Measurements from ENCODE around the gene LTBP1.

LTBP1 gene

DNA sequence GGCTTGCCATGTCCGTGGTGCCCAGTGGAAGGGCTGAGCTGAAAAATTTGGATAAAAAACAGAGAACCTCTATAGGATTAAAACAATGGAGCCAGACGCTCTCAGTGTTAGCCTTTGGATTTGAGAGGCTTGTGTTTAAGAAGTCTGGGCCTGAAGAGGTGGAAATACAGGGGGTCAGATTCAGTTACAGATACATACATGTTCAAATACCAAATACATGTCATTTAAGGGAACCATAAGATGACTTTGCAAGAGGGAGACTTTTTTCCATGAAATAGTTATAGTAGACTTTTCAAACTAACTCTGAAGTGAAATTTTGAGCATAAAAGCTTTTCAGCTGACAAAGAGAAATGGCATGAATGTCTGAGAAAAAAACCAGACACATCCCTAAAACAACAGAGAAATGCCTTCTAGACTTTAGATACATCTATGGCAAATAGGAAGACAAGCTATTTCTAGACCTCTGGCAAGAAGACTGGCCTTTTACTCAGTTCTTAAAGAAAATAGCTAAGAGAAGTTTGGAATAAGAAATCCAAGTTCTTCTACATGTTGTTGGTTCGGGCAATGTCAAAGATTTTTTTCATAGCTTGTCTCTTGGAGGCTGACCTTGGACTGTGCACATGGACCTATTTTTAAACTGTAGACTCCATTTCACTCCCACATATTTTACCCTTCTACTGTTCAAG, 112.9 kb downstream of the LTBP1 start:
- TF ChIP-seq, protein P1, sequence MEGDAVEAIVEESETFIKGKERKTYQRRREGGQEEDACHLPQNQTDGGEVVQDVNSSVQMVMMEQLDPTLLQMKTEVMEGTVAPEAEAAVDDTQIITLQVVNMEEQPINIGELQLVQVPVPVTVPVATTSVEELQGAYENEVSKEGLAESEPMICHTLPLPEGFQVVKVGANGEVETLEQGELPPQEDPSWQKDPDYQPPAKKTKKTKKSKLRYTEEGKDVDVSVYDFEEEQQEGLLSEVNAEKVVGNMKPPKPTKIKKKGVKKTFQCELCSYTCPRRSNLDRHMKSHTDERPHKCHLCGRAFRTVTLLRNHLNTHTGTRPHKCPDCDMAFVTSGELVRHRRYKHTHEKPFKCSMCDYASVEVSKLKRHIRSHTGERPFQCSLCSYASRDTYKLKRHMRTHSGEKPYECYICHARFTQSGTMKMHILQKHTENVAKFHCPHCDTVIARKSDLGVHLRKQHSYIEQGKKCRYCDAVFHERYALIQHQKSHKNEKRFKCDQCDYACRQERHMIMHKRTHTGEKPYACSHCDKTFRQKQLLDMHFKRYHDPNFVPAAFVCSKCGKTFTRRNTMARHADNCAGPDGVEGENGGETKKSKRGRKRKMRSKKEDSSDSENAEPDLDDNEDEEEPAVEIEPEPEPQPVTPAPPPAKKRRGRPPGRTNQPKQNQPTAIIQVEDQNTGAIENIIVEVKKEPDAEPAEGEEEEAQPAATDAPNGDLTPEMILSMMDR (IDR thresholded peaks at IDR 0.05; ENCODE audit: unreplicated experiment in 3 of 3): no peak
- no peaks in the 10 kb centered on the region for H3K27me3 Mint-ChIP-seq (ENCODE audit: low read depth)
- peaks cover 6% of the 10 kb centered on the region for H3K9me3 Mint-ChIP-seq
- peaks cover 25% of the 10 kb centered on the region for H3K4me1 Mint-ChIP-seq
- H3K4me3 Mint-ChIP-seq: peak overlapping the region; percentile 12 to 59 (median 18)
- H3K27ac Mint-ChIP-seq: peak overlapping the region; percentile 57 to 95 (median 70)
- peaks cover 14% of the 10 kb centered on the region for H3K36me3 Mint-ChIP-seq (ENCODE audit: low read depth)

DNA sequence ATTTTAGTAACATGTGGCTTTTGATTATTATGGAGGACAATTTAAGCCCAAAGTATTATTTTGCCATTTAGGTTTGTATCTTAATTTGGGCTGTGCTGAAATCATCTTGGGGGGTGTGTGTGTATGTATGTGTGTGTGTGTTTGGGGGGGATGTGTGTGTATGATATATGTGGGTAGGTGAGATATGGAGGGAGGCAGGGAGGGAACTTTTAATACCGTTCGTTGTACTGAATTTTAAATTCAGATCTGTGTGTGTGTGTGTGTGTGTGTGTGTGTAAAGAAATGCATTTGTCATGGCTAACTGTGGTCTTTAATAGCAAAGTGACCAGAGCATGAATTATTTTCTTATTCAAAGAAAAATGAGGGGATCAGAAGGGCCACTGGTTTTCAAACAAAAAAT, 113.7 kb downstream of the LTBP1 start:
- H3K4me3 Mint-ChIP-seq: peak overlapping the region; percentile 12 to 59 (median 18)
- TF ChIP-seq, protein P1 (IDR thresholded peaks at IDR 0.05; ENCODE audit: unreplicated experiment in 3 of 3): no peak
- H3K27ac Mint-ChIP-seq: peak overlapping the region; percentile 57 to 95 (median 70)
- H3K9me3 Mint-ChIP-seq: peaks cover 9% of the 10 kb centered on the region
- no peaks in the 10 kb centered on the region for H3K27me3 Mint-ChIP-seq (ENCODE audit: low read depth)
- H3K4me1 Mint-ChIP-seq: peaks cover 25% of the 10 kb centered on the region
- H3K36me3 Mint-ChIP-seq (ENCODE audit: low read depth): peaks cover 17% of the 10 kb centered on the region

DNA sequence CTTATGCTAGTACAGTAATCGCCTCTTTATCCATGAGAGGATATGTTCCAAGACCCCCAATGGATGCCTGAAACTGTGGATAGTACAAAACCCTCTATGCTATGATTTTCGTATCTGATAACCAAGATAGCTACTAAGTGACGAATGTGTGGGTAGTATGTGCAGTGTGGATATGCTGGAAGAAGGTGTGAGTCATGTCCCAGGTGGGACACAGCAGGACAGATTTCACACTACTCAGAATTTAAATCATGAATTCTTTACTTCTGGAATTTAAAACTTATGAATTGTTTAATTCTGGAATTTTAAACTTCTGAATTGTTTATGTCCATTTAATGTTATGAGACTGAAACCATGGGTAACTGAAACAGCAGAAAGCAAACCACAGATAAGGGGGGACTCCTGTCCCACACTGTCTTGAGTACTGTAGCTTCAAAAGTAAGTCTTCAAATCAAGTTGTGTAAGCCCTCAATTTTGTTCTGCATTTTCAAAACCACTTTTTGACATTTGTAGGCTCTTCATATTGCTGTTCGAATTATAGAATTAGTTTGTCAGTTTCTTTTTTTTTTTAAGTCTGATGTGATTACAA, 116.0 kb downstream of the LTBP1 start:
- Mint-ChIP-seq H3K36me3 (ENCODE audit: low read depth) (peaks cover 7% of the 10 kb centered on the region), H3K9me3 (peaks cover 10% of the 10 kb centered on the region), H3K4me1 (peaks cover 31% of the 10 kb centered on the region), H3K4me3 (no peak overlapping the region), H3K27ac (peak overlapping the region in 1 of 3 experiments; percentile 70), H3K27me3 (ENCODE audit: low read depth) (no peaks in the 10 kb centered on the region)
- TF ChIP-seq, protein P1 (IDR thresholded peaks at IDR 0.05; ENCODE audit: unreplicated experiment in 3 of 3): no peak

DNA sequence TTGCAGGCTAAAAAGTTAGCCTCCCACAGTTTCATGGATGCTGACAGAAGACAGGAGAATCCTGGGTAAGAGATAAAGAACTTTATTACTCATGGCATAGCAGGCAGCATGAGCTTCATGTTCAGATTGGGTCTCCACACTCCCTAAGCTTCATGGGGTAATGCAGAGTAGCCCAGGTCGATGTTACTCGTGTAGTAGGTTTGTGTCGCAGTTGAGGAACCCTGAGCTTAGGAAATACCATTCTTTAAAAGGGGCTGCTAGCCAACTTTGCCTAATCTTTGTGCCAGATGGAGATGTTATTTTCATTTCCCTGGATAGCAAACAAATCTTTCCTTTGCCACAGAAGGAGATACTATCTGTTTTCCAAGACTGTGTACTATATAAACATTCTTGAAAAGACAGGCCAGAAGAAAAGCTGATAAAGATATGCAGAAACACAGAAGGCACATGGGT, 117.6 kb downstream of the LTBP1 start:
- H3K9me3 Mint-ChIP-seq: peaks cover 10% of the 10 kb centered on the region
- TF ChIP-seq, protein P1 (IDR thresholded peaks at IDR 0.05; ENCODE audit: unreplicated experiment in 3 of 3): no peak
- H3K4me1 Mint-ChIP-seq: peaks cover 28% of the 10 kb centered on the region
- H3K27ac Mint-ChIP-seq: no peak overlapping the region
- no peaks in the 10 kb centered on the region for H3K27me3 Mint-ChIP-seq (ENCODE audit: low read depth)
- H3K4me3 Mint-ChIP-seq: no peak overlapping the region
- peaks cover 7% of the 10 kb centered on the region for H3K36me3 Mint-ChIP-seq (ENCODE audit: low read depth)

DNA sequence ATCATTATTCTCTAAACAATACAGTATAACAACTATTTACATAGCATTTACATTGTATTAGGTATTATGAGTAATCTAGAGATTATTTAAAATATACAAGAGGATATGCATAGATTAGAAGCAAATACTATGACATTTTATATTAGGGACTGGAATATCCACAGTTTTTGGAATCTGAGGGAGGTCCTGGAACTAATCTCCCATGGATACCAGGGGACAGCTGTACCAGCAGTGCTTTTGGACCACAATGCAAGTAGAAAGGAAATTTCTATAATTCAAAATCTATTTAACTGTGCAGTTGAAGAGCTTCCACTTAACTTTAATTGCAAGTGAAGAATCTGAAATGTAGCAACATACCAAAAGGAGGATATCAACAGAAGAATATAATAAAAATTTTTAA, 120.8 kb downstream of the LTBP1 start:
- TF ChIP-seq, protein P1 (IDR thresholded peaks at IDR 0.05; ENCODE audit: unreplicated experiment in 3 of 3): no peak
- Mint-ChIP-seq H3K4me1 (peaks cover 21% of the 10 kb centered on the region), H3K4me3 (no peak overlapping the region), H3K36me3 (ENCODE audit: low read depth) (peaks cover 5% of the 10 kb centered on the region), H3K9me3 (peaks cover 8% of the 10 kb centered on the region), H3K27ac (peak overlapping the region in 2 of 3 experiments; percentile 25 to 59), H3K27me3 (ENCODE audit: low read depth) (peaks cover 4% of the 10 kb centered on the region)

All from nephron (organoid).